Muscle layer of colon (tissue), 2 donors: ENCODE results near the gene SYT1.

ENCODE experiments used
- H3K27ac ChIP-seq: one replicate; pipeline ENCODE4 v1.7.0; 2013; ENCODE audit warnings: low read depth, mild to moderate bottlenecking, low read length, moderate library complexity
- H3K27me3 ChIP-seq, 2 donors: one replicate each; pipeline ENCODE4 v1.7.0; 2013; ENCODE audit warnings: low read length in 2 of 2, mild to moderate bottlenecking in 2 of 2; ENCODE audit not compliant: insufficient read depth in 2 of 2, control insufficient read depth in 1 of 2
- H3K36me3 ChIP-seq: one replicate; pipeline ENCODE4 v1.7.0; 2013; ENCODE audit warnings: mild to moderate bottlenecking, low read length; ENCODE audit not compliant: insufficient read depth
- H3K4me1 ChIP-seq: one replicate; pipeline ENCODE4 v1.7.0; 2013; ENCODE audit warnings: mild to moderate bottlenecking, low read length; ENCODE audit not compliant: insufficient read depth
- H3K4me3 ChIP-seq, 2 donors: one replicate each; pipeline ENCODE4 v1.7.0; 2013; ENCODE audit warnings: low read length in 2 of 2, low read depth in 1 of 2, mild to moderate bottlenecking in 1 of 2, moderate library complexity in 1 of 2
- H3K9ac ChIP-seq: one replicate; pipeline ENCODE4 v1.7.0; 2013; ENCODE audit warnings: low read length
- H3K9me3 ChIP-seq: one replicate; pipeline ENCODE4 v1.7.0; 2013; ENCODE audit warnings: mild to moderate bottlenecking, low read length
- donor health status: abdominal sarcoma.
- donor health status: Adenocarcinoma of cecum.

The SYT1 gene

GRCh38 chr12:79300199-79300568 is 435.6 kb downstream of the SYT1 start:
- Histone ChIP-seq H3K4me3 (no peak overlapping the region), H3K27ac (no peak overlapping the region), H3K9me3 (no peaks in the 10 kb centered on the region), H3K36me3 (no peaks in the 10 kb centered on the region), H3K4me1 (no peaks in the 10 kb centered on the region), H3K9ac (no peak overlapping the region), H3K27me3 (no peaks in the 10 kb centered on the region)

GRCh38 chr12:79301181-79301580 is 436.6 kb downstream of the SYT1 start:
- H3K4me1 ChIP-seq = no peaks in the 10 kb centered on the region
- H3K27me3 ChIP-seq = no peaks in the 10 kb centered on the region
- H3K27ac ChIP-seq = no peak overlapping the region
- no peaks in the 10 kb centered on the region for H3K36me3 ChIP-seq
- no peaks in the 10 kb centered on the region for H3K9me3 ChIP-seq
- no peak overlapping the region for H3K9ac ChIP-seq
- no peak overlapping the region for H3K4me3 ChIP-seq

GRCh38 chr12:79302162-79302814 is 437.7 kb downstream of the SYT1 start:
- Histone ChIP-seq H3K27me3 (no peaks in the 10 kb centered on the region), H3K9ac (no peak overlapping the region), H3K36me3 (no peaks in the 10 kb centered on the region), H3K4me1 (no peaks in the 10 kb centered on the region), H3K27ac (no peak overlapping the region), H3K4me3 (no peak overlapping the region), H3K9me3 (no peaks in the 10 kb centered on the region)

- Histone ChIP-seq H3K9me3 (no peaks in the 10 kb centered on the region), H3K27ac (no peak overlapping the region), H3K27me3 (no peaks in the 10 kb centered on the region), H3K36me3 (no peaks in the 10 kb centered on the region), H3K9ac (no peak overlapping the region), H3K4me1 (no peaks in the 10 kb centered on the region), H3K4me3 (no peak overlapping the region)
Observed at GRCh38 chr12:79307340-79307739, 442.8 kb downstream of the SYT1 start.

GRCh38 chr12:79309039-79309438 is 444.5 kb downstream of the SYT1 start:
- H3K4me3 ChIP-seq = no peak overlapping the region
- H3K9ac ChIP-seq = no peak overlapping the region
- H3K36me3 ChIP-seq = no peaks in the 10 kb centered on the region
- H3K4me1 ChIP-seq = no peaks in the 10 kb centered on the region
- H3K27ac ChIP-seq = no peak overlapping the region
- H3K9me3 ChIP-seq = no peaks in the 10 kb centered on the region
- no peaks in the 10 kb centered on the region for H3K27me3 ChIP-seq

GRCh38 chr12:79317179-79317847 is 452.7 kb downstream of the SYT1 start:
- H3K27me3 ChIP-seq = no peaks in the 10 kb centered on the region
- no peak overlapping the region for H3K9ac ChIP-seq
- no peaks in the 10 kb centered on the region for H3K4me1 ChIP-seq
- H3K4me3 ChIP-seq = no peak overlapping the region
- H3K36me3 ChIP-seq = no peaks in the 10 kb centered on the region
- H3K27ac ChIP-seq = no peak overlapping the region
- H3K9me3 ChIP-seq = no peaks in the 10 kb centered on the region

- Histone ChIP-seq H3K4me3 (no peak overlapping the region), H3K9me3 (no peaks in the 10 kb centered on the region), H3K27me3 (no peaks in the 10 kb centered on the region), H3K9ac (no peak overlapping the region), H3K36me3 (no peaks in the 10 kb centered on the region), H3K27ac (no peak overlapping the region), H3K4me1 (no peaks in the 10 kb centered on the region)
Observed at GRCh38 chr12:79322905-79323304, 458.3 kb downstream of the SYT1 start.

GRCh38 chr12:79324571-79324970 is 460.0 kb downstream of the SYT1 start:
- no peaks in the 10 kb centered on the region for H3K27me3 ChIP-seq
- H3K9ac ChIP-seq = no peak overlapping the region
- no peaks in the 10 kb centered on the region for H3K9me3 ChIP-seq
- no peak overlapping the region for H3K27ac ChIP-seq
- no peaks in the 10 kb centered on the region for H3K36me3 ChIP-seq
- no peak overlapping the region for H3K4me3 ChIP-seq
- no peaks in the 10 kb centered on the region for H3K4me1 ChIP-seq

- no peak overlapping the region for H3K9ac ChIP-seq
- no peaks in the 10 kb centered on the region for H3K27me3 ChIP-seq
- H3K27ac ChIP-seq = no peak overlapping the region
- H3K4me3 ChIP-seq = no peak overlapping the region
- no peaks in the 10 kb centered on the region for H3K4me1 ChIP-seq
- H3K36me3 ChIP-seq = no peaks in the 10 kb centered on the region
- no peaks in the 10 kb centered on the region for H3K9me3 ChIP-seq
Observed at GRCh38 chr12:79326222-79326621, 461.6 kb downstream of the SYT1 start.

- H3K9ac ChIP-seq = no peak overlapping the region
- no peak overlapping the region for H3K4me3 ChIP-seq
- no peak overlapping the region for H3K27ac ChIP-seq
- H3K9me3 ChIP-seq = no peaks in the 10 kb centered on the region
- no peaks in the 10 kb centered on the region for H3K4me1 ChIP-seq
- H3K27me3 ChIP-seq = no peaks in the 10 kb centered on the region
- H3K36me3 ChIP-seq = no peaks in the 10 kb centered on the region
Observed at GRCh38 chr12:79326663-79327062, 462.1 kb downstream of the SYT1 start.

GRCh38 chr12:79327465-79327864 is 462.9 kb downstream of the SYT1 start:
- no peak overlapping the region for H3K27ac ChIP-seq
- no peaks in the 10 kb centered on the region for H3K36me3 ChIP-seq
- no peak overlapping the region for H3K9ac ChIP-seq
- H3K9me3 ChIP-seq = no peaks in the 10 kb centered on the region
- H3K4me1 ChIP-seq = no peaks in the 10 kb centered on the region
- no peaks in the 10 kb centered on the region for H3K27me3 ChIP-seq
- H3K4me3 ChIP-seq = no peak overlapping the region

- H3K36me3 ChIP-seq = no peaks in the 10 kb centered on the region
- H3K9ac ChIP-seq = no peak overlapping the region
- no peaks in the 10 kb centered on the region for H3K27me3 ChIP-seq
- H3K27ac ChIP-seq = no peak overlapping the region
- no peaks in the 10 kb centered on the region for H3K4me1 ChIP-seq
- H3K9me3 ChIP-seq = no peaks in the 10 kb centered on the region
- H3K4me3 ChIP-seq = no peak overlapping the region
Observed at GRCh38 chr12:79329933-79330332, 465.4 kb downstream of the SYT1 start.
